ENCODE results near the gene NTM. TPM values are rescaled to one million over a fixed set of nuclear protein-coding genes. Genes with fewer than 3 reads are reported as not detected.
"Not testable (repeated sequence)": the region's sequence is repeated elsewhere in the genome, so short reads cannot be mapped to it uniquely, and the experiment has no call there.

NTM gene
- total RNA-seq, 2 donors from 2014 or later = 19.1 to 44.7 TPM

- Histone ChIP-seq H3K4me1 (peaks cover 0 to 8% of the 10 kb centered on the region in 2 donors), H3K36me3 (no peaks in the 10 kb centered on the region), H3K27me3 (no peaks in the 10 kb centered on the region), H3K4me3 (peak overlapping the region; percentile 63 to 65), H3K27ac (peak overlapping the region; percentile 82 to 83), H3K9me3 (no peaks in the 10 kb centered on the region)
- no peak for DNase-seq (ENCODE audit: low spot score)
- no peak for TF ChIP-seq CTCF (IDR thresholded peaks at IDR 0.05)
These were observed 540.3 kb downstream of the NTM start for GRCh38 chr11:131910523-131911387.

GRCh38 chr11:131911388-131912032, 541.1 kb downstream of the NTM start:
- H3K4me3 ChIP-seq = peak overlapping the region; percentile 63 to 65
- not testable (repeated sequence) for H3K9me3 ChIP-seq; H3K27me3 ChIP-seq; DNase-seq (ENCODE audit: low spot score); H3K36me3 ChIP-seq; H3K4me1 ChIP-seq
- peak; percentile 43 to 71 for TF ChIP-seq CTCF (IDR thresholded peaks at IDR 0.05)
- H3K27ac ChIP-seq = peak overlapping the region; percentile 82 to 83

- Histone ChIP-seq H3K27me3 (no peaks in the 10 kb centered on the region), H3K4me3 (peak overlapping the region; percentile 63 to 65), H3K36me3 (no peaks in the 10 kb centered on the region), H3K4me1 (peaks cover 0 to 8% of the 10 kb centered on the region in 2 donors), H3K27ac (peak overlapping the region; percentile 82 to 83), H3K9me3 (no peaks in the 10 kb centered on the region)
- no peak for TF ChIP-seq CTCF (IDR thresholded peaks at IDR 0.05)
- DNase-seq (ENCODE audit: low spot score) = no peak
These were observed 541.7 kb downstream of the NTM start for GRCh38 chr11:131912134-131912533.

DNA sequence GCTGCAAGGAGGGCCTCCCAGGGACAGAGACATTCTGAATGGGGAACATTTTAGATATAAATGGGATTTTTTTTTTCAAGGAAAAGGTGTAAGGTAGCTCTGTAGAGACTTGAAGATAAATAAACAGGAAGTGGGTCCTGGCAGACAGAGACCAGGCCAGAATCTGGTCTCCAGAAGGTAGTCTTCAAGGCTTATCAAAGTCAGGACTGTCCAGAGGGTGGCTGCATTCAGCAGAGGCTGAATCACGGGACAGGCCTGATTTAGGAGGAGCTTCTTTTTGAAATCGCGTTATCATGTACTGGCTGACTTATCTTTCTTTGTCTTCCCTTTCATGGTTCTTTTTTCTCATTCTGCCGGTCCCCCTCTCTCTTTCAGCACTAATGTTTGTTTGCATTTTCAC, 542.9 kb downstream of the NTM start:
- H3K27me3 ChIP-seq = no peaks in the 10 kb centered on the region
- H3K4me3 ChIP-seq = no peak overlapping the region
- H3K4me1 ChIP-seq = peaks cover 0 to 17% of the 10 kb centered on the region in 2 donors
- H3K36me3 ChIP-seq = no peaks in the 10 kb centered on the region
- H3K9me3 ChIP-seq = no peaks in the 10 kb centered on the region
- no peak for TF ChIP-seq CTCF (IDR thresholded peaks at IDR 0.05)
- H3K27ac ChIP-seq = peak overlapping the region in 1 of 2 donors; percentile 83
- DNase-seq (ENCODE audit: low spot score) = no peak

GRCh38 chr11:131914361-131914774, 544.0 kb downstream of the NTM start:
- DNase-seq (ENCODE audit: low spot score) = no peak
- H3K4me3 ChIP-seq = no peak overlapping the region
- no peak overlapping the region for H3K27ac ChIP-seq
- H3K9me3 ChIP-seq = no peaks in the 10 kb centered on the region
- no peaks in the 10 kb centered on the region for H3K27me3 ChIP-seq
- TF ChIP-seq CTCF (IDR thresholded peaks at IDR 0.05) = peak in 1 of 2 donors; percentile 52
- H3K4me1 ChIP-seq = peaks cover 0 to 19% of the 10 kb centered on the region in 2 donors
- no peaks in the 10 kb centered on the region for H3K36me3 ChIP-seq
